ENCODE measurements around the gene CACUL1.
"Not testable (repeated sequence)": the region's sequence is repeated elsewhere in the genome, so short reads cannot be mapped to it uniquely, and the experiment has no call there.

The CACUL1 gene

DNA sequence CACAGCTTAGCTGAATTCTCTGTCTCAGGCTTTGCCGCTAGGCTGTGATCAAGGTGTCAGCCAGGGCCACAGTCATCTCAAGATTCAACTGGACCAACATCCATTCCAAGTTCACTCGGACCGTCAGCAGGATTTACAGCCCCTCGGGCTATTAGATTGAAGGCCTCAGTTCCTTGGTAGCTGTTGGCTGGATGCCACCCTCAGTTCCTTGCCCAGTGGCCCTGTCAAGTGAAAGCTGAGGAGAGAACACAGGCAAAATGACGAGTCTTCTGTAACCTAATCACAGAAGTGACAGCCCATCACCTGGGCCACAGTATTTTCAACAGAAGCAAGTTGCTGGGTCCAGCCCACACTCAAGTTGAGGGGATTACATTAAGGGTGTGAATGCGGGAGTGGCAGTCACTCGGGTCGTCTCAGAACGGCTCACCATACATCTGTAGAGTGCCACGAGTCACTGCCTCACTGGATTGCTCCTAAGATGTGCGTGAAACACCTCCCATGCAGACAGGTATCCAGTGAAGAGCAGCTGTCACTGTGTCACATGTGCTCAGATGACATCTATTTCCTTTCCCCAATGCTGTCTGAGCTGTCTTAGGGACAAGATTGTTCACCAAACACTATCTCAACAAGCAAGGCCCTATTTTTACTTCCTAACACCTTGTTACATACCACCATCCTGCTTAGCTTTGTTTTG is 80.4 kb downstream of the CACUL1 start:
- DNase-seq, result no peak

DNA sequence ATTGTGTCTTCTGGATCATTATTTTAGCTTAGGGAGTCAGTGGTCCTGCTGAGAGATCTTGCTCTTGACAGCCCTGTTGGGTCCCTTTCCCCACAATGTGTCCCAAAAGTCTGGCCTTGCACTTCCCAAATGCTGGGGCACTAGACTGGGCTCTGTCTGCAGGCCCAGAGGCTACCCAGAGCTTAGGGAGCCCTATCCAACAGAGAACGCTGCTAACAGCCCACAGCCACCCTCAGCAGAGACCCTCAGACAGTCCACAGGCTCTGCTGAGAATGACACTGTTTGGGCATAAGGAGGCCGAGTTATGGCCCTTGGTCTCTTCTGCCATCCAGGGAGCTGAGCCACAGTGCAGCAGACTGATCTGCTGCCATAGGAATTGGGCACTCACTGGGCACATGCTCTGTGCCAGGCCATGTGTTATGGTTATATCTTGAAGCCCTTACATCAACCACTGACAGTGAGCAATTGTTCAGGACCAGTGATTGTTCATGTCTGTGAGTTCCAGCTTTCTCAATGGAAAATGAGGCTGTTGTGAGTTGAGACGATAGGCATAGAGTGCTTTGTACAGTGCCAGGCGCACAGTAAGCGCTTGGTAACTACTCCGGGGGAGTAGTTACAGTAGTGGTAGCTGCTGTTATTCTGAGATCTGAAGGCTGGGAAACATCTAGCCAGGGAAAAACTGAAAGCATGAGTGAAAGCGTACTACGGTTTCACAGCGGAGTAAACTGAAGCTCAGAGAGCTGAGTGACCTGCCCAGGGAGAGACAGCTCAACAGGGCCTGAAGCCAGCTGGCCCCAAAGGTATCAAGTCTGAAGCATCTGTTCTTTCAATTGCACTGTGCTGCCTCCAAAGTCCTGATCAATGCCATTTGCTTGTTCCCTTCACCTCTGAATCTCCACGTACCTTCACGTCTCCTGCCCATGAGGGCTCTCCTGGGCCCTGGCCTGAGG is 81.7 kb downstream of the CACUL1 start:
- no peak for DNase-seq

DNA sequence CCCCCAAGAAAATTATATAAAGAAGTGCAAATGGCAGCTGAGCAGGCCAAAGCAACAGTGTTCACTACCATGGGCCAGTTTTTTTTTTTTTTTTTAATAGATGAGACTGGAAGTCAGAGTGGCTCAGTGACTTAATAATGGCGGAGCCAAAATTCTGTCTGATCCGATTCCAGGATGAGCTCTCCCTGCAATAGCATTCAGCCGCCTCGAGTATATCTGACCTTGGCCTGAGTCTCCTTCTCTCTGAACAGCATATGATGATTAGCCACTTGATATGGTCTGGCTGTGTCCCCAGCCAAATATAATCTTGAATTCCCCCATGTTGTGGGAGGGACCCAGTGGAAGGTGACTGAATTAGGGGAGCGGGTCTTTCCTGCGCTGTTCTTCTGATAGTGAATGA is 82.6 kb downstream of the CACUL1 start:
- DNase-seq, result no peak

DNA sequence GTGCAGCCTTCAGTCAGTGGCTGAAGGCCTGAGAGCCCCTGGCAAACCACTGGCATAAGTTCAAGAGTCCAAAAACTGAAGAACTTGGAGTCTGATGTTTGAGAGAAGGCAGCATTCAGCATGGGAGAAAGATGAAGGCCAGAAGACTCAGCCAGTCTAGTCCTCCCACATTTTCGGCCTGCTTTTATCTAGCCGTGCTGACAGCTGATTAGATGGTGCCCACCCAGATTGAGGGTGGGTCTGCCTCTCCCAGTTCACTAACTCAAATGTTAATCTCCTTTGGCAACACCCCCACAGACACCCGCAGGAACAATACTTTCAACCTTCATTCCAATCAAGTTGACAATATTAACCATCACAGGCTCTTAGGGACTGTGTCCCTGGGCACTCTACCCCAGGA is 83.5 kb downstream of the CACUL1 start:
- DNase-seq, result not testable (repeated sequence)

DNA sequence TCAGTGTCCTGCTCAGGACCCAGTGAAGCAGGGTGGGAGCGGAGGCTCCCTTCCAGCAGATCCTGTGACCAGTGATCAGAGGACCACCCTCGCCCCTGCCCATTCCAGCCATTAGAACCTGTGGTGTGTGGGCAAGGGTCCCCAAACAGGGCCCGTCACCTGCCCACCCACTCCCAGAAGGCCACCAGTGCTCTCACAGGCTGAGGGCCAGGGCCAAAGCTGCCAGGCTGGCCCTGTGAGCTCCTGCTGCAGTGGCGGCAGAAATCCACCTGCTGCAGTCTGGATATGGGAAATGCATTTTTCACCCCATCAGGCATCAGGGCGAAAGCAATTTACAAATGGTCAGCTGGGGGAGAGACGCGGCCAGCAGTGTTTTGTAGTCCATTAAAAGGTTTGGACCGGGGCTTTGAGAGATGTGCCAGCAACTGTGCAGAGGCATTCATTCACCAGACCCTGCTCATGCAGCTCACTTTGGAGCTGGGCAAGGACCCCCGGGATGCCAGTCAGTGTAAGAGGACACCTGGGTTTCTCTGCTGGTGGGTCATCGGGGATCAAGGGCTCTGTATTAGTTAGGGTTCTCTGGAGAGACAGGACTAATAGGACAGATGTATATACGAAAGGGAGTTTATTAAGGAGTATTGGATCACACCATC is 84.2 kb downstream of the CACUL1 start:
- no peak for DNase-seq

DNA sequence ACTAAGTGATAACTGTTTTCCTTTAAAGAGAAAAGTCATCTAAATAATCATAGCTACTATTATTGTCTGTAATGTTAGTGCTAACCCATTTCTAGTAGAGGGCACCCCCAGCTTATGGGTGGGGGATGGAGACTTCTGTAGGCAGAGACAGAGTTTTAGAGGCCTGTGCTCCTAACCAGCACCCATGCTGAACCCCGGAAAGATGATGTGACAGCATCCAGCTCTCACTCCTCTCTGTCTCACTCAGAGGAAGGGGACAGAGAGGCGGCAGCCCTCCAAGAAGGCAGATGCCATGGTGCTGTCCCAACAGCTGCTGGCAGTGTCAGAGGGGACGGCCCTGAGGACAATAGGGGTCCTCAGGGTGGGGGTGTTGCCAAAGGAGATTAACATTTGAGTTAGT is 84.9 kb downstream of the CACUL1 start:
- DNase-seq, result no peak

DNA sequence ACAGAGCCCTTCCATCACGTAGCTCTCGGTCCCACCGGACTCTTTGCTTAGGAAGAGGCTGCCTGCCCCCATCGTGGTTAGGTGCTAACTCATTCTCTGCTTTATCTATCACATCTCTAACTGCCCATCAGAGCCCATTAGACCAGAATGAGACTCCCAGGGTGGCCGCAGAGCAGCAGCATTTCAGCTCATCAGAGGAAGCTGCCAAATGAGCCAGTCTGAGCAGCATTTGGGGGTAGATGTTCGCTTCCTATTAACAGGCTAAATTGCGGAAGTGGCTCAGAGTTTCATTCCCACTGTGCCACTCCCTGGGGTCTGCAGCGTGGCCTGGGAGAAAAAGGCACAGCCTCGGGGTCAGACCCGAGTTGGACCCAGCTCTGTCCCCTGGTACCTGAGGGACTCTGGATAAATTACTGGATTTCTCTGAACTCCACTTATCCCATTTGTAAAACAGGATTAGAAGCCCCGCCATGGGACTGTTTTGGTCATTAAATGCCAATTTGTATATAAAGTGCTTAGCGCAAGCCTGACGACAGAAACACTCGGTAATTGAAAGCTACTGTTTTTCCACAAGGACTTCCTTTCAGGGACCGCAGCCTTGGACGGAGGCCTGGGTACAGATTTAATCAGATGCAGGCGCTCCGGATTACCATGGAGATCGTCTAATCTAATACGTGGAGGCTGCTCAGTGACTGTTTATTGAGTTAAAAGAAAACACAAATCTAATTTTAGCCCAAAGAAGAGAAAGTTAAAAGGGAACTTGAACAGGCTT is 85.6 kb downstream of the CACUL1 start:
- no peak for DNase-seq

DNA sequence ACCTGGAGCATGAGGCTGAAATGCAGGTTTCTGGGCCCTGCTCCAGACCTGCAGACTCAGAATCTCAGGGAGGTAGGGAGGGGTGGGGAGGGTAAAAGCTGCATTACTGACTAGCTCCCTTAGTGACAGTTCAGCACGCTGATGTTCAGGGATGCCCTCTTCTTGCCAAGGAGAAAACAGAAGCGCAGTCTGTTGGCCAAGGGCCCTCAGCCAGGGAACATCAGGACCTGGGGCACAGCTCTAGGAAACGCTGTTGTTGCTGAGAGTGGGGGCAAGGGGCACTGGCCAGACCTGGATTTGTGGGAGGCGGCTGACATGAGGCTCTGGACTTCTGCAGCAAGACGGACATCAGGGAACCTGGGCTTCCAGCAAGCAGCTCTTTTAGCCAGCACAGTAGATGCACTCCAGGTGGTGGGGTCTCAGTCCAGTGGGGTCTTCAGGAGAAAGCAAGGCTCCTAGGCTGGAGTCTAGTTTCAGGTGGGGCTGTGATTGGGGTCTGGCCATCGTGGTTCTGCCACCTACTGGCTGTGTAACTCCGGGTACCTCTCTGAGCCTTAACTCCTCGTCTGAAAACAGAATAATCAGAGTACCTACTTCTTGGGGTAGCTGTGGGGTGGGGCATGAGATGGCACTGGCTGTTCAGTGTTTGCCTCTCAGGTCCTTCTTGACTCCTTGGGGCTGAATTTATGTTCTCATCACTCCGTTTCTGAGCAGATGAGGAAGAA is 86.4 kb downstream of the CACUL1 start:
- DNase-seq, result no peak

DNA sequence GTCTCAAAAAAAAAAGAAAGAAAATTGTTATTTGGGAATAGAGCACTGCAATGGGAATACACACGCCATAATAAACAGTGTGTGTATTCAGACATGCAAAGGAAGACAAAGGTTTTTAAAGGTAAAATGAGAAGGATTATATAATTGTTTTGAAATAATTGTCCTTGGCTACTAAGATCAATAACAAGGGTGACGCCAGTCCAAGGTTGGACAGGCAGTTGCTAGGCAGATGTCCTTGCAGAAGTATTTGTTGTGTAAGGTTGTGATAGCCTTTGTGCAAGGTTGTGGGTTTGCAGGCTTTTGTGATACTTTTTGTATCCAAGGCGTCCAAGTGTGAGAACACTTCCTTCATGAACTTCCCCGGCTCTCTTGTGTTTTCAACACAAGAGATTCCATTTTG is 87.0 kb downstream of the CACUL1 start:
- no peak for DNase-seq

DNA sequence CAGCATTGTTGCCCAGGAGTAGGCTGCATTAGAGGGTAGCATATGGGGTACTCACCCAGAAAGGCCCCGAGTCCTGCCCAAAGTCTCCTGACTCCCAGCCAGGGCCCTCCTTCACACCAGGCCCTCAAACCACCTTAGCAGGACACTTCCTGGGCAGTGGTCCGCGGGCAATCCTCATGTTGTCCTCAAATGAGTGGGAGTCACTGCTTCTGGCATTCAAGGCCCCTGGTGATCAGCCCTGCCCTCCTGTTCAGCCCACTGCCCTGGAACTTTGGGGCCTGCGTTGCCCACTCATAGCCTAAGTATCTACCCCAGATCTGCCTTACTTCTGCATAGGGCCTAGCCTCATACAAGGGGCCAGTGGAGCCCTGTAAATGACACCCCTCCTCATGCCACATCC is 88.4 kb downstream of the CACUL1 start:
- no peak for DNase-seq

DNA sequence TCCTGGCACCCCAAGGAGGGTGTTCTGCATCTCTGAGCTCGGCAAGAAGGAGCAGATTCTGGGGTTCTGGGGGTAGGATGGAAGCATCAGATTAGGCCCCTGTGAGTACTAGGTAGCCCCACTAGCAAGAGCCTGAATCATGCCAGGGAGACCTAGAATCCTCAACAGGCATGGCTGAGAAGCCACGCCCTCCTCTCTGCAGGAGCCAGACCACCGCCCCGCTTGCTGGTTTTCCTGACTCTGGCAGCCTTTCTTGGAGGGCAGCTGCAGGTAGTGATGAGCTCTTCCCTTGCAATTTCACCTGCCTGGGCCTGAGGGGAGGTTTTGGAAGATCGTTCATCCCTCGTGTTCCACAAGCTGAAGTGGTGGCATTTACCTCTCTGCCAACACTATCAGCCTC is 90.4 kb downstream of the CACUL1 start:
- no peak for DNase-seq

DNA sequence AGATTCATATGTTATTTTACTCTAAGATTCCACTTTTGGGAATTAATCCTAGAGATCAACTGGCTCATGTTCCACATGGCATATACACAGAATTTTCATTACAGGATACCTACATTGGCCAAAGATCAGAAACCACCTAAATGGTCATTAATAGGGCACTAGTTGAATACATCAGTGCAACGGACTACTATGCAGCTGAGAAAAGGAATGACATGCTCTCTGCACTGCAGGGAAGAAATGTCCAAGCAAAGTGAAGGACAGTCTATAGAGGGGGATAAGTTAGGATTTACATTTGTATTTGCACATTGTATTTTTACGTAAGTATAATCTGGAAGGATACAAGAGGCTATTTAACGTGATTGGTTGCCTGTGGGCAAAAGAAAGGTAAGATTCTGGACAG is 91.6 kb downstream of the CACUL1 start:
- no peak for DNase-seq

DNA sequence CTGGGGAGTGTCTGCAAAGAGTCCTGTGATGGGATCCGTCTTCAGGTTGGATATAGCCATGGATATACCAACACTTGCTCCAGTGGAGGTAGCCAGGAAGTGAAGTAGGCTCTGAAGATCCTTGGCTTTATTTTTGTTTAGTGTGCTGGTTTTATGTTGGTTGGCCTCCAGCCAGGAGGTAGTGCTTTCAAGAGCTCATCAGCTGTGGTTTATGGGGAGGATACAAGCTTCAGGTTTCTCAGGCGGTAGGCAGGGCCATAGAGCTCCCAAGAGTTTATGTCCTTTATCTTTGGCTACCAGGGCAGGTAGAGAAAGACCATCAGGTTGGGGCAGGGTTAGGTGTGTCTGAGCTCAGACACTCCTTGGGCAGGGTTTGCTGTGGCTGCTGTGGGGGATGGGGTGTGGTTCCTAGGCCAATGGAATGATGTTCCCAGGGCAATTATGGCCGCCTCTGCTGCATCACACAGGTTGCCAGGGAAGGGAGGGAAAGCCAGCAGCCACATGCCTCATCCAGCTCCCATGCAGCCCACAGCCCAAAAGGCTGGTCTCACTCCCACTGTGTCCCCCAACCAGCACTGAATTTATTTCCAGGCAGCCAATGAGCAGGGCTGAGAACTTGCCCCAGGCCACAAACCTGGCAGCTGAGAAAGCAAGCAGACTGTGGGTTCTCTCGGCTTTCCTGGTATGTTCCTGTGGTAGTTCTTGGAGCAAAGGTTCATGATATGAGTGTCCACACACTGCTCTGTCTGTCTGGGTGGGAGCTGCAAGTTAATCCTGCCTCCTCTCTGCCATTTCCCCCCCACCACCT is 92.3 kb downstream of the CACUL1 start:
- DNase-seq, result no peak

DNA sequence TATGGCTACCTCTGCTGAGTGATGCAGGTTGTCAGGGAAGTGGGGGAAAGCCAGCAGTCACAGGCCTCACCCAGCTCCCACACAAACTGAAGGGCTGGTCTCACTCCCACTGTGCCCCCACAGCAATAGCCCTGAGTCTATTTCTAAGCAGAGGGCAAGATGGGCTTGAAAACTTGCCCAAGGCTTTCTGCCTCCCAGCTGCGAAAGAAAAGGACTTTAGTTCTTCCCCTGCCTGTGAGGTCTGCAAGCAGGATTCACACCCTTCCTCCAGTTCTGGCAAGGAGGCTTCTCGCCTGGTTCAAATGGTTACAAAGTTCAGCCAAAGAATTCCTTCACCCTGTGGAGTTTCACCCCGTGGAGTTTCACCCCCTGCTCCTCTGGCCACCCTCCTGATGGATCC is 96.0 kb downstream of the CACUL1 start:
- DNase-seq, result no peak

DNA sequence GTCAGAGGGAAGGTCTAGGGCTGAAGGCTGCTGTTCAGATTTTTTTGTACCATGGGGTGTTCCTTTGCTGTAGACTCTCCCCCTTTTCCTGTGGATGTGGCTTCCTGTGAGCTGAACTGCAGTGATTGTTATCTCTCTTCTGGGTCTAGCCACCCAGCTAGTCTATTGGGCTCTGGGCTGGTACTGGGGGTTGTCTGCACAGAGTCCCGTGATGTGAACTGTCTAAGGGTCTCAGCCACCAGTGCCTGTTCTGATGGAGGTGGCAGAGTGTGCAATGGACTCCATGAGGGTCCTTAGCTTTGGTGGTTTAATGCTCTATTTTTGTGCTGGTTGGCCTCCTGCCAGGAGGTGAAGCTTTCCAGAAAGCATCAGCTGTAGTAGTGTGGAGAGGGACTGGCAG is 96.6 kb downstream of the CACUL1 start:
- DNase-seq, result not testable (repeated sequence)

DNA sequence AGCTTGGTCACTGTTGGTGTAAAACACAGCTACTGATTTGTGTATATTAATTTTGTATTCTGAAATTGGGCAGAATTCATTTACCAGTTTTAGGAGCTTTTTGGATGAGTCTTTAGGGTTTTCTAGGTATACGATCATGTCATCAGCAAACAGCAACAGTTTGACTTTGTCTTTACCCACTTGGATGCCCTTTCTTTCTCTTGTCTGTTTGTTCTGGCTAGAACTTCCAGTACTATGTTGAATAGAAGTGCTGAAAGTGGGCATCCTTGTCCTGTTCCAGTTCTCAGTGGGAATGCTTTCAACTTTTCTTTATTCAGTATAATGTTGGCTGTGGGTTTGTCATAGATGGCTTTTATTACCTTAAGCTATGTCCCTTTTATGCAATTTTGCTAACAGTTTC is 109.5 kb downstream of the CACUL1 start:
- not testable (repeated sequence) for DNase-seq

DNA sequence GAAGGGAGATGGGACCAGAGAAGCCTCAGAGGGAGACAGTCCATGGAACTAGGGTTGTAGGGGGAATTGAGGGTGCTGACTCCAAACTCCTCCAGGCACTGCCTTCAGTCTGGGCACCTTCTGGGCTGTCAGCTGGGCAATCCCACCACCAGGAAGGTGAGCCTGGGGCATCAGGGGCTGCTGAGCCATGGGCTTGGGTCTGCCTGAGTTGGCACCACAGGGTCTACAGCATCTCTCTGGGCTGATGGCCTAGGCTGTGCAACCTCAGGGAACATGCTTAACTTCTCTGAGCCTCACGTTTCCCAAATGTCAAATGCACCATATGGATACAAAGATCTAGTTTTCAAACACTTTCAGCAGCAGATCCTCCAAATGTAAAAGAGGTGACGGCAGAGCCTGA is 112.5 kb downstream of the CACUL1 start:
- DNase-seq, result no peak

DNA sequence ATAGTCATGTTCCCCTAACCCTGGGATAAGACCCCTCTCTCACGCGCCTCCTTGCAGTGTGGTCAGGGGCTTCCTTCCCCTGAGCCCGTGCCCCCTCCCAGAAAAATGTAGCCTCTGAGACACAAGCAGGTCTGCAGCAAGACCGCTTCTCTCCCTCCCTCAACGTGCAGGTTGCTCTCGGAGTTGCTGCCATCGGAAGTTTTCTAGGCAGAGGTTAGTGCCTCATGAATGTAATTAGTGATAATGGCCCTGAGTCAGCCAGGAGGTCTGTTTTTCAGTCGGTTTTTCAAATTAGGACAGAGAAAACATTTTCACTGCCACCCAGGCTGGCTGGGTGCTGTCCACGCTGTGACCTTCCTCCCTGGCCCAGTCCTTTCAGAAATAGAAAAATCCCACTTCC is 116.1 kb downstream of the CACUL1 start:
- no peak for DNase-seq

DNA sequence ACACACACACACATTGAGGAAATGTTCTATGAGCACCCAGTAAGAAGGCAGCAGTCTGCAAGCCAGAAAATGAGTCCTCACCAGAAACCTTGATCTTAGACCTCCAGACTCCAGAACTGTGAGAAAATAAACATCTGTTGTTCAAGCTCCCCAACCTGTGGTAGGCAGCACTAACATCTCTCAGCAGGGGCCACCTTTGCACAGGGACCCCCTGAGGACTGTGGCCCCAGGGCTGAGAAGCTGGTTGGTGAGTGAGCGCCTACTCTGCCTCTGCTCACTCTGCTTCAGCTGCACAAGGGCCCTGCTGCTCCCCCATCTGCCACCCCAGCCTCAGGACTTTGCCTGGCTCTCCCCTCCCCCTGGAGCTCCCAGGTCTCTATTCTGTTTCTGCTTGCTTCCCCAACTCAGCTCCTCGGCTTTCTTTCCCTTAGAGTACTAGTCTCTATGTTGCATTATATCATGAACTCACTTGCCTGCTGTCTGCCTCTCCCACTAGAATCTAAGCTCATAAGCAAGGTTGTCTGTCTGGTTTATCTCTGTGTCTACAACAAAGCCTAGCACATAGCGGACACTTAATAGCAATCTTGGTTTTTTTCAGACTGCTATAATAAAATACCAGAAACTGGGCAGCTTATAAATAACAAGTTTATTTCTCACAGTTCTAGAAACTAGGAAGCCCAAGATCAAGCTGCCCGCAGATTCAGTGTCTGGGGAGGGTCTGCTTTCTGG is 118.9 kb downstream of the CACUL1 start:
- DNase-seq, result no peak

DNA sequence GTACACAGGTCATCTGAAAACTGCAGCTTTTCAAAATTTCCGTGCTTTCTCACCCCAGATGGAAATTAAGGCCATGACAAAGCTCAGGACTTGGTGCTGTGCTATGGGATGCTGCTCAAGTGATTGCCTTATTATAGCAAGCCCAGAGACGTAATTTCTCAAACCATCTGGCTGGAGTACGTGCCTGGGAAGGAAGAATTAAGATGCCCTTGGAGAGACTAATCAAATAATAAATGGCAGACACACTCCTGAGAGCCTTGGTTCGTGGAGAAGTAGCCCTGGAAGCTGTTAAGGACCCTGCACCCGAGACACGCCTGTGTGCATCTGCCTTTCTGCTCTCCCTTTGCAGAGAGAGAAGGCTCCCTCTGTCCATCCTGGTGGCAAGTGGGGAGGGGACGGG is 121.0 kb downstream of the CACUL1 start:
- DNase-seq, result no peak

DNA sequence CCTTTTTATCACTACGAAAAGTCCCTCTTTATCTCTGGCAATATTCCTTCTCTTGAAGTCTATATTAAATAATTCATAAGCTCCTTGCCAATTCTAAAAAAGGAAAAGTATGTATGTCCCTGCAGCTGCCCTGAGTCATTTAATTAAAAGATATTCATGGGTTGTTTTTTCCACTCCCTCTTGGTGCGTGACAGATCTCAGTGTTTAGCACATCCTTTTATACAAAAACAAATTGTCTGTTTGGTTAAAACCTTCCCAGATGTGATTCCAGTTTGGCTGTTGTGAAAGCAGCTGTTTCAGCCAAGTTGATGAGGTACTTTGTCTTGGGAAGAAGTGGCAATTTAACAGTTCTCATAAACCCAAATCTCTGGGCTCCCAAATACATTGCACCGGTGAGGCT is 125.6 kb downstream of the CACUL1 start:
- no peak for DNase-seq
